Parietal lobe (tissue), 1 donor: Measurements from ENCODE around the gene CXorf38. TPM values are rescaled to one million over a fixed set of nuclear protein-coding genes. Genes with fewer than 3 reads are reported as not detected.

Source experiments
- total RNA-seq: library from RNA; depleted of rRNA; stranded (reverse); fragments of >200 nt; gene quantifications from one replicate; pipeline ENCODE4 v1.2.3, GENCODE V29; 2014

CXorf38 gene, protein sequence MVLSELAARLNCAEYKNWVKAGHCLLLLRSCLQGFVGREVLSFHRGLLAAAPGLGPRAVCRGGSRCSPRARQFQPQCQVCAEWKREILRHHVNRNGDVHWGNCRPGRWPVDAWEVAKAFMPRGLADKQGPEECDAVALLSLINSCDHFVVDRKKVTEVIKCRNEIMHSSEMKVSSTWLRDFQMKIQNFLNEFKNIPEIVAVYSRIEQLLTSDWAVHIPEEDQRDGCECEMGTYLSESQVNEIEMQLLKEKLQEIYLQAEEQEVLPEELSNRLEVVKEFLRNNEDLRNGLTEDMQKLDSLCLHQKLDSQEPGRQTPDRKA
- 10.6 TPM for total RNA-seq

DNA sequence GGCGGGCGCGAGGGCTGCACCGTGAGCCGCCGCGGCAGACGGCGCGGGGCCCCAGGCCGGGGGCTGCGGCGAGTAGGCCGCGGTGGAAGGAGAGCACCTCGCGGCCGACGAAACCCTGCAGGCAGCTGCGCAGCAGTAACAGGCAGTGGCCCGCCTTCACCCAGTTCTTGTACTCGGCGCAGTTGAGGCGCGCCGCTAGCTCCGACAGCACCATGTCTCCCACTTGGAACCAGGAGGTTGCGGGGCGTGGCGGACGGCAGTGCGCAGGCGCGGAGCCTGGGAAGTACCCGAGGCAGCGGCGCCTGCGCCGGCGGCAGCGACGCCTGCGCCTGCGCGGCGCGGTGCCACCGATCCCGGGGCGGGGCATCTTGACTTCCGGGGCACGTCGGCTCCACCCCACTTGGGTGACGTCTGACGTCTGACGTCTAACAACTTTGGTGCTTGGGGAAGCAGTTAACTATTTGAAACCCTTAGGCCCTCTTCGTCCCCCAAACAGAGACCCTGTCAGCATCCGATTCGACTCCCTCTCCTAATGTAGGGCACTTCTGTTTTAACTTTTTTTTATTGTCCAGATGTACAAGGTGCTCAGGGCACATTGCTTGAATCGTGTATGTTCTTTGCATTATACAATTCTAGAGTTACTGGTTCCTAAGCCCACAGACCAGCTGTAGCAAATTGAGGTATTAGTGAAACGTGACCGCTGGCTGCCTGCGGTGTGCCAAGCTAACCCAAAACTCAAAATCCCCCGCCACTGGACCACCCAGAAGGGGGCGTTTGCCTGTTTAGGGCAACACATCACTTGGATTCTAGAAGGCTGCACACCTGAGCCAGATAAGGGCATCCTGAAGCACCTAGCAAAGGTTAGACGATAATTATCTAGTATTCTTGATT, at the start of gene CXorf38:
Gene CXorf38, minus strand, starts transcription at position 255 of the 891 bp plus-strand sequence. Its CDS starts 41 bp downstream, at position 214.

DNA sequence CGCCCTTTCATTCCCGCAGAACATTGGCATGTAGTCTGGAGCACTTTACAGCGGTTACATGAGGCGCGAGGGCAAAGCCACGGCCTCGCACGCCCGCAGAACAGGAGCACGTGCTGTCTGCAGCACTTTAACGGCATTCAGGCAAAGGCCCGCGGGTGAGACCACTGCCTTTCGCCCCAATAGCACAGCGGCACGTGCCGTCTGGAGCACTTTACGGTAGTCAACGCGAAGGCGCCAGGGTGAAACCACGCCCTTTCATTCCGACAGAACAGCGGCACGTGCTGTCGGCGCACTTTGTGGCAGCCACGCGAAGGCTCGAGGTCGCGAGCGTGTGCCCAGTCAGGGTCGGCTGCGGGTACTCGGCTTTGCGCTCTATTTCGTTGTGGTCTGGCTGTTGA, 24.2 kb downstream of the CXorf38 start, which contains the start of gene MPC1L:
Gene MPC1L, plus strand, starts transcription at position 290 of the 398 bp plus-strand sequence. CDS start 138 bp downstream, outside the sequence.

DNA sequence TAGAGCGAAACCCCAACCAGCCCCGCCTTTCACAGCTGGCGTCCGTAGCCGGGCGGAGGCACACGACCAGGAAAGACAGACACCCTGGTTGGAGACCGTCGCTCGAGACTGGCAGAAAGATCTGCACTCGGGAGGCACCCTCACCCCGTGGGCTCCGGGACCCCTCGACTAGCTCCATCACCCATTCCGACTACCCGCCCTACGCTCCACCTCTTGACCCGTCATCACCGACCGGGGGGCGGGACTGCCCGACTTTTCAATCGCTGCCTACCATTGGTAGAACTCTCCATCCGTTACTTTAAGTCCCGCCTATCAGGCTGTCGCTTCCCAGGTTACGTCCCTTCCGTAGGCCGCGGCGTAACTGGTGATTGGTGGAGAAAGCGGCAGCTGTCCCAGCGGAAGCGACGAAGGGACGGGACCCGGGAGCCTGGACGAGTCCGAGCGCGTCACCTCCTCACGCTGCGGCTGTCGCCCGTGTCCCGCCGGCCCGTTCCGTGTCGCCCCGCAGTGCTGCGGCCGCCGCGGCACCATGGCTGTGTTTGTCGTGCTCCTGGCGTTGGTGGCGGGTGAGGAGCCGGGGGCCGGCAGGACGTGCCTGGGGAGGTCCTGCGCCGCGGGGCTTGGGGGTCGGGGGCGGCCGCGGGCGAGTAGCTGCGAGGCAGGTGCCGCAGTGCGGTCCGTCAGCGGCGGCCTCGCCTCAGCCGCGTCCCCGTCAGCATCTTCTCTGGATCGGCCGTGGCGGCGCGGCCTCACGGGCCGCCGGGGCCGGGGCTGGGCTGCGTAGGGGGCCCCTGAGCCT, 66.6 kb downstream of the CXorf38 start, which contains the start of gene ATP6AP2:
Gene ATP6AP2, plus strand, starts transcription at position 434 of the 799 bp plus-strand sequence. Its CDS starts 96 bp downstream, at position 530.

Other genes with a start within 250 kb of the CXorf38 start
- 102 TPM for gene ATP6AP2, start 66.6 kb downstream of the CXorf38 start, total RNA-seq
- gene MPC1L, start 24.1 kb downstream of the CXorf38 start, total RNA-seq = not detected
- gene MED14, start 88.0 kb upstream of the CXorf38 start, total RNA-seq = 77.6 TPM